A172 (cell line): ENCODE results near the gene KRTAP9-9. TPM values are rescaled to one million over a fixed set of nuclear protein-coding genes. Genes with fewer than 3 reads are reported as not detected.
"Not testable (repeated sequence)": the region's sequence is repeated elsewhere in the genome, so short reads cannot be mapped to it uniquely, and the experiment has no call there.

ENCODE experiments used
- DNase-seq: peaks from one replicate; pipeline ENCODE4 v3.0.0-alpha.2; 2015; ENCODE audit warnings: low spot score
- total RNA-seq: library from RNA; depleted of rRNA; stranded (reverse); fragments of >200 nt; shearing (Covaris generic); gene quantifications from 2 replicates; pipeline ENCODE4 v1.2.3, GENCODE V29; 2014; rRNA removed

Gene KRTAP9-9
- total RNA-seq = not detected in 2 replicates

- not testable (repeated sequence) for DNase-seq
These were observed at the start of gene KRTAP9-9 for GRCh38 chr17:41255381-41256290. Gene KRTAP9-9, plus strand, starts transcription at chr17:41255384.

GRCh38 chr17:41211845-41212466 lies 43.2 kb upstream of the KRTAP9-9 start:
- peak; percentile 86 for DNase-seq

GRCh38 chr17:41212524-41213169 lies 42.5 kb upstream of the KRTAP9-9 start:
- peak; percentile 52 for DNase-seq

- no peak for DNase-seq
These were observed 39.5 kb upstream of the KRTAP9-9 start for GRCh38 chr17:41215681-41216080.

GRCh38 chr17:41223821-41224220 lies 31.4 kb upstream of the KRTAP9-9 start:
- DNase-seq = no peak

- no peak for DNase-seq
These were observed 29.1 kb upstream of the KRTAP9-9 start for GRCh38 chr17:41226051-41226450.

- DNase-seq = not testable (repeated sequence)
These were observed 28.5 kb upstream of the KRTAP9-9 start, which contains the start of gene KRTAP9-2 for GRCh38 chr17:41226598-41227095. Gene KRTAP9-2, plus strand, starts transcription at chr17:41226648. Its CDS starts 7 bp downstream, at chr17:41226655.

- DNase-seq = no peak
These were observed 25.1 kb upstream of the KRTAP9-9 start for GRCh38 chr17:41230094-41230493.

- DNase-seq = no peak
These were observed 23.5 kb upstream of the KRTAP9-9 start for GRCh38 chr17:41231731-41232130.

GRCh38 chr17:41232399-41233105 lies 22.6 kb upstream of the KRTAP9-9 start, which contains the start of gene KRTAP9-3:
Gene KRTAP9-3, plus strand, starts transcription at chr17:41232449. Its CDS starts 53 bp downstream, at chr17:41232502.
- not testable (repeated sequence) for DNase-seq

- DNase-seq = not testable (repeated sequence)
These were observed 18.1 kb upstream of the KRTAP9-9 start for GRCh38 chr17:41237116-41237515.

- not testable (repeated sequence) for DNase-seq
These were observed 17.2 kb upstream of the KRTAP9-9 start, which contains the start of gene KRTAP9-8 for GRCh38 chr17:41237949-41238437. Gene KRTAP9-8, plus strand, starts transcription at chr17:41237999. Its CDS starts 53 bp downstream, at chr17:41238052.

GRCh38 chr17:41246995-41247787 lies 8.0 kb upstream of the KRTAP9-9 start:
- not testable (repeated sequence) for DNase-seq

- DNase-seq = not testable (repeated sequence)
These were observed 5.4 kb upstream of the KRTAP9-9 start, which contains the start of gene KRTAP9-4 for GRCh38 chr17:41249637-41250240. Gene KRTAP9-4, plus strand, starts transcription at chr17:41249687. Its CDS starts 34 bp downstream, at chr17:41249721.

- no peak for DNase-seq
These were observed 3.9 kb upstream of the KRTAP9-9 start for GRCh38 chr17:41251261-41251660.

- no peak for DNase-seq
These were observed 323 bp upstream of the KRTAP9-9 start for GRCh38 chr17:41254861-41255260.

- DNase-seq = no peak
These were observed 1.1 kb downstream of the KRTAP9-9 start for GRCh38 chr17:41256291-41256685.

GRCh38 chr17:41258406-41258805 lies 3.2 kb downstream of the KRTAP9-9 start:
- DNase-seq = no peak

- DNase-seq = no peak
These were observed 8.0 kb downstream of the KRTAP9-9 start for GRCh38 chr17:41263212-41263611.
